Activated CD4-positive, alpha-beta T cell treated with anti-CD3 and anti-CD28 coated beads, Interleukin-2, amount 10 ng/mL, durations not matched to agents 7 days and 5 days (primary cell): ENCODE measurements around the gene C12orf42. TPM values are rescaled to one million over a fixed set of nuclear protein-coding genes. Genes with fewer than 3 reads are reported as not detected.

Source experiments
- total RNA-seq, 2 experiments: library from RNA; stranded (reverse); gene quantifications; one replicate each; pipeline ENCODE4 v1.2.3, GENCODE V29; 2021

C12orf42 gene
- total RNA-seq, 2 experiments from 2014 or later = 0.57 to 1.0 TPM

Other genes starting within 250 kb of the C12orf42 start
- not detected for gene STAB2, start 91.3 kb upstream of the C12orf42 start, total RNA-seq